ENCODE data around the gene GTF2E1.
"Not testable (repeated sequence)": the region's sequence is repeated elsewhere in the genome, so short reads cannot be mapped to it uniquely, and the experiment has no call there.

The GTF2E1 gene

DNA sequence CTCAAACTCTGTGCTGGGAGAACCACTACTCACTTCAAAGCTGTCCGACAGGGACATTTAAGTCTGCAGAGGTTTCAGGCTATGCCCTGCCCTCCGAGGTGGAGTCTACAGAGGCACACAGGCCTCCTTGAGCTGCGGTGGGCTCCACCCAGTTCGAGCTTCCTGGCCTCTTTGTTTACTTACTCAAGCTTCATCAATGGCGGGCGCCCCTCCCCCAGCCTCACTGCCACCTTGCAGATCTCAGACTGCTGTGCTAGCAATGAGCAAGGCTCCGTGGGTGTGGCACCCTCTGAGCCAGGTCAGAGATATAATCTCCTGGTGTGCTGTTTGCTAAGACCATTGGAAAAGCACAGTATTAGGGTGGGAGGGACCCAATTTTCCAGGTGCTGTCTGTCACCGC is 4.5 kb upstream of the GTF2E1 start:
- not testable (repeated sequence) for DNase-seq (ENCODE audit: low spot score in 2 of 2); H3K4me3 Mint-ChIP-seq; H3K27me3 Mint-ChIP-seq; ATAC-seq (replicated peaks; ENCODE audit: extremely low read depth, poor library complexity, severe bottlenecking); H3K9me3 Mint-ChIP-seq; H3K27ac Mint-ChIP-seq (ENCODE audit: low read depth)
- Mint-ChIP-seq H3K4me1 (peaks cover 14% of the 10 kb centered on the region), H3K36me3 (ENCODE audit: insufficient read depth) (peaks cover 14% of the 10 kb centered on the region)

DNA sequence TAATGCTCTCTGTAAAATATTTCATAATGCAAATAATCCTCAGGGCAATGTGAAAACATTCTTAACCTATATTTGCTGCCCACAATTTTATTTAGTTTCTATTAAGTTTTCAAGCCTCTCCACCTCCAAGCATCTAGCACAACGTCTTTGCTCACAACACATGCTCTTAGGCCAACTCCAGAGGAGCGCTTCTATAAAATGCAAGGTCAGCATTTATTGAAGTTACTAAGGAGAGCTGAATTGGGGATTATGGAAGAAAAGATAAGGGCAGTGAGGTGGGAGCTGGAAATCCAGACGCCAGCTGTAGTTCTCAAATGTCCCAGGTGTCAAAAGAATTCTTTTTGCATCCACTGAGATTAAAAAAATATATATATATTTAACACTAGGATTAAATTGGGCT is 1.2 kb upstream of the GTF2E1 start:
- ATAC-seq (replicated peaks; ENCODE audit: extremely low read depth, poor library complexity, severe bottlenecking) = no peak
- Mint-ChIP-seq H3K9me3 (peaks cover 6% of the 10 kb centered on the region), H3K4me3 (peak overlapping the region; percentile 91), H3K27me3 (no peaks in the 10 kb centered on the region), H3K27ac (ENCODE audit: low read depth) (peak overlapping the region; percentile 99), H3K36me3 (ENCODE audit: insufficient read depth) (peaks cover 16% of the 10 kb centered on the region), H3K4me1 (peaks cover 39% of the 10 kb centered on the region)
- DNase-seq (ENCODE audit: low spot score in 2 of 2) = no peak

DNA sequence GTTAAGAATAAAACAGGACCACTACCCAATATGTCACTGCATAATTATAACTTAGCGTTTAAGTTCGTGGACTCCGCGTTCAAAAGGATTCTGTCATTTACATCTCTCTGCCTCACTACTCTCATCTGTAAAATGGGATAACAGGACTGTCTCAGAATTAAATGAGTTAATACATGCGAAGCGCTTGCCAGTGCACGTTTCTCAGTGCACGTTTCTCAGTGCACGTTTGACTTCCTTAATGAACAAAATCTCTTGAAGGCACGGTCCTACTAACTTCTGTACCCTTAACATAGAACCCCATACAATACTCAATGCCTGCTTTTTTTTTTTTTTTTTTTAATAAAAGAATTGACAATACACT is 727 bp upstream of the GTF2E1 start:
- peaks cover 16% of the 10 kb centered on the region for H3K36me3 Mint-ChIP-seq (ENCODE audit: insufficient read depth)
- peaks cover 6% of the 10 kb centered on the region for H3K9me3 Mint-ChIP-seq
- H3K4me3 Mint-ChIP-seq = peak overlapping the region; percentile 91
- ATAC-seq (replicated peaks; ENCODE audit: extremely low read depth, poor library complexity, severe bottlenecking) (peak; percentile 33), DNase-seq (ENCODE audit: low spot score in 2 of 2) (peak in 1 of 2 donors; percentile 17)
- peak overlapping the region; percentile 99 for H3K27ac Mint-ChIP-seq (ENCODE audit: low read depth)
- H3K27me3 Mint-ChIP-seq = no peaks in the 10 kb centered on the region
- peaks cover 39% of the 10 kb centered on the region for H3K4me1 Mint-ChIP-seq

DNA sequence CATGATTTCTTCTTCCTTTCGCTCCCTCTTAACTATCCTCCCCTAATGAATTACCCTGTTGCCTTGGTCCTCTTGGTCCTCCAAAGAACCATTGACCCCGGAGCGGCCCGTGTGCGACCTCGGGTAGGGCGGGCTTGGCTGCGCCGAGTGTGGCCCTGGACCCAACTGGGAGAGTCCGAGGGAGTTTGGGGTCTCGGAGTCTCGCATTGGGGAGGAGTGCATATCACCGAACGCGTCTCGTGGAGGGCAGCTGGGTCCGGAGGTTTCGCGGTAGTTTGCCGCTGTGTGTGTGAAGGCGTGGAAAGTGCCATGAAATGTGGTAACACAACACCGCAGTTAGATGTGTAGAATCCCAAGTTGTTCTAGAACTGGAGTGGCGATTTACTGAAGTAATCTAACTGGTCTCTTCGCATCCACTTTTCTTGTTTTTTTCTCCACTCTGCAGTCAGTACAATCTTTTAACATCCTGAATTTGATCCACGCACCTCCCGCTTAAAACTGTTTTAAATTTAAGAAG is 363 bp downstream of the GTF2E1 start:
- DNase-seq (ENCODE audit: low spot score in 2 of 2) (no peak), ATAC-seq (replicated peaks; ENCODE audit: extremely low read depth, poor library complexity, severe bottlenecking) (peak; percentile 8)
- Mint-ChIP-seq H3K4me3 (peak overlapping the region; percentile 91), H3K27me3 (no peaks in the 10 kb centered on the region), H3K36me3 (ENCODE audit: insufficient read depth) (peaks cover 16% of the 10 kb centered on the region), H3K9me3 (no peaks in the 10 kb centered on the region), H3K4me1 (peaks cover 39% of the 10 kb centered on the region), H3K27ac (ENCODE audit: low read depth) (peak overlapping the region; percentile 99)

DNA sequence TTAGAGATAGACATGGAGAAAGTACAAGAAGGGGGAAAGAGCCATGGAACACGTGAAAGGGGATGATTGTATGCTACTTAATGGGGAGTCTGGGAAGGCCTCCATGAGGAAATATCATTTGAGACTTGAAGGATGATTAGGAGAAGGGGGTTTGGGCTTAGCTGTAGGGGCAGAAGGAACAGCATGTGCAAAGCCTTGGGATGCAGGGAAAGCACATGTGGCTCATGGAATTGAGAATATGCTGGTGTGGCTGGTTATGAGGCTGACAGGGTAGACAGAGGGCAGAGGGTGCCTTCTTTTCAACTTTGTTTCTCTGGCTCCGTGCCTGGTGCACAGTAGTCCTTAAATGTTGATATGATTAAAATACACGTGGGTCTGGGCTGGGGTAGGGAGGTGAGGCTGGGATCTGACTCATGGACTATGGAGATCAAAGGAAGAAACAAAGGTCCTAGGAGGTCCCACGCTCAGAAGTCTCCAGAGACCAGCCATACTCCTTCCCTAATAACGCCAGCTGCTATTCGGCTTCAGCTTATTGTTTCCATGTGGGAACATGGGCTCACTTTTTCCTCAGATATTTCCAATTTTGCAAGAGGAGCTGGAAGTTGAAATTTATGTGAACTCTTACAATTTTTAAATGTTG is 1.1 kb downstream of the GTF2E1 start:
- Mint-ChIP-seq H3K36me3 (ENCODE audit: insufficient read depth) (peaks cover 16% of the 10 kb centered on the region), H3K27ac (ENCODE audit: low read depth) (peak overlapping the region; percentile 99), H3K9me3 (no peaks in the 10 kb centered on the region), H3K4me1 (peaks cover 39% of the 10 kb centered on the region), H3K27me3 (no peaks in the 10 kb centered on the region), H3K4me3 (peak overlapping the region; percentile 91)
- DNase-seq (ENCODE audit: low spot score in 2 of 2) = no peak
- no peak for ATAC-seq (replicated peaks; ENCODE audit: extremely low read depth, poor library complexity, severe bottlenecking)

DNA sequence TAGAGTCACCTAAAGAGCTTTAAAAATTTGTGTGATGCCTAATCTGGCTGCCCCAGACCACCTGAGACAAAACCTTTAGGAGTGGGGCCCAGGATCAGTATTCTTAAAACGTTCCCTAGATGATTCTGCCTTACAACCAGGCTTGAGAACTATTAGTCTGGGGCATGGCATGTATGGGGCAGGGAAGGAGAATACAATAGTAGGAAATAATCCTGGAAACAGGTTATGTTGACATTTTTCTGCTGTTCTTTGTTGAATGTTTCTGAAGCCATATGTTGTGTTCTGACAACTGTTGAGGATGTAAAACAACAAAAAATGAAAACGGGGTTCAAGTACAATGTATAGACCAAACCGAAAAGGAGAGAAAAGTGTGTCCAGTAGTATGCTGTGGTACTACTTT is 2.9 kb downstream of the GTF2E1 start:
- Mint-ChIP-seq H3K9me3 (no peaks in the 10 kb centered on the region), H3K36me3 (ENCODE audit: insufficient read depth) (peaks cover 15% of the 10 kb centered on the region), H3K4me3 (no peak overlapping the region), H3K27ac (ENCODE audit: low read depth) (no peak overlapping the region), H3K4me1 (peaks cover 42% of the 10 kb centered on the region), H3K27me3 (no peaks in the 10 kb centered on the region)
- DNase-seq (ENCODE audit: low spot score in 2 of 2) (no peak), ATAC-seq (replicated peaks; ENCODE audit: extremely low read depth, poor library complexity, severe bottlenecking) (no peak)

DNA sequence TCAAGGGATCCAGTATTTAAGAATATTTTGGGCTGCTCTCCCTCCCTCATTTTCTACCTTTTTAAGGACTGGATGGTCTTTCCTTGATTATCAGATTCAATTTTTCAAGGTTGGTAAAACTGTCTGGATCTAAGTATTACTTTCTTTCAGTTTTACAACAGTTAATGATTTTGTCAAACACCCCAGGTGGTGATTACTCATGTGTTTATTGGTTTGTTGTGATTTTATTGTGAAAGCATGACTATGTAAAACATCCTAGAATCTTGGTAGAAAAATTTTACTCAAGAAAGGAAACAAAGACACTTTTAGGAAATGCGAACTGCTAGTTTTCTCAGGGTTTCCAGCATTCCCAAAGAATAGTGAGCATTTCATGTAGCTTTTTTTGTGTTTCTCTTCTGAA is 7.3 kb downstream of the GTF2E1 start:
- Mint-ChIP-seq H3K27ac (ENCODE audit: low read depth) (no peak overlapping the region), H3K27me3 (no peaks in the 10 kb centered on the region), H3K9me3 (no peaks in the 10 kb centered on the region), H3K36me3 (ENCODE audit: insufficient read depth) (peaks cover 11% of the 10 kb centered on the region), H3K4me3 (no peak overlapping the region), H3K4me1 (peaks cover 29% of the 10 kb centered on the region)
- DNase-seq (ENCODE audit: low spot score in 2 of 2) = no peak
- no peak for ATAC-seq (replicated peaks; ENCODE audit: extremely low read depth, poor library complexity, severe bottlenecking)

DNA sequence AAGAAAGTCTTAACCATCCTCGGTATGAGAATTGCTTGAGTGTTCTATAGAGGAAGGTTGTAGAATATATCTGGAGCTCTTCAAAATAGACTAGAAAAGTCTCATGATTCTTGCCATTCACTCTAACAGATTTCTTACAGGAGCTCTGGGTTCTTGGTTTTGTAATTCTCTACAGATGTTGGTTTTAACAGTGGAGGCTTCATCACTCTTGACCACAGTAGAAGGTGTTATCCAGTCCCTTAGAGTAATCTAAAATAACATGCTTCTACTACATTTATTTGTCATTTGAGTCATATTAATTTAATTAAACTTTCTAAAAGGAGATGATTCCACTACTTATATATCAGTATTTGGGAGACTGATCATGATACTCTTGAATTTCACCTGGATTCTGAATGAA is 9.7 kb downstream of the GTF2E1 start:
- peaks cover 26% of the 10 kb centered on the region for H3K4me1 Mint-ChIP-seq
- DNase-seq (ENCODE audit: low spot score in 2 of 2) = no peak
- peaks cover 15% of the 10 kb centered on the region for H3K36me3 Mint-ChIP-seq (ENCODE audit: insufficient read depth)
- no peaks in the 10 kb centered on the region for H3K9me3 Mint-ChIP-seq
- ATAC-seq (replicated peaks; ENCODE audit: extremely low read depth, poor library complexity, severe bottlenecking) = no peak
- no peaks in the 10 kb centered on the region for H3K27me3 Mint-ChIP-seq
- H3K4me3 Mint-ChIP-seq = no peak overlapping the region
- peak overlapping the region; percentile 76 for H3K27ac Mint-ChIP-seq (ENCODE audit: low read depth)

DNA sequence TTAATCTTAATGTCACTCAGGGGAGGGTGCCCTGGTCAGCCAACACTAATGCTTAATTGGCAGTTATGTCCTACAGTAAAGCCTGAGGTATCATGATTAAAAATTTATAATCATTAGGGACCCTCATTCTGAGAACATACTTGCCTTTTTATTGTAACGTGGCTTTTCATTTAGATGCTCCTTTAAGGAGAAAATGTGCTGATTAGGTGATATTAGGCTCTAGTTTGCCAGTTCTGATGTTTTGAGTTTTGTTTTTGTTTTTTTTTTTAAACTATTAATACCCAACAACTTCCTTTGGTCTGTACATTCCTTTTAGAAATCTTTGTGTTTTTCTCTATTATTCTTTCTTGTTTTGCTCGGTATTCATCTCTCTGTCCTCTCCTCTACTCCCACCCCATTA is 10.3 kb downstream of the GTF2E1 start:
- ATAC-seq (replicated peaks; ENCODE audit: extremely low read depth, poor library complexity, severe bottlenecking) (no peak), DNase-seq (ENCODE audit: low spot score in 2 of 2) (no peak)
- Mint-ChIP-seq H3K27me3 (no peaks in the 10 kb centered on the region), H3K4me3 (no peak overlapping the region), H3K9me3 (no peaks in the 10 kb centered on the region), H3K4me1 (peaks cover 27% of the 10 kb centered on the region), H3K27ac (ENCODE audit: low read depth) (peak overlapping the region; percentile 76), H3K36me3 (ENCODE audit: insufficient read depth) (peaks cover 15% of the 10 kb centered on the region)

DNA sequence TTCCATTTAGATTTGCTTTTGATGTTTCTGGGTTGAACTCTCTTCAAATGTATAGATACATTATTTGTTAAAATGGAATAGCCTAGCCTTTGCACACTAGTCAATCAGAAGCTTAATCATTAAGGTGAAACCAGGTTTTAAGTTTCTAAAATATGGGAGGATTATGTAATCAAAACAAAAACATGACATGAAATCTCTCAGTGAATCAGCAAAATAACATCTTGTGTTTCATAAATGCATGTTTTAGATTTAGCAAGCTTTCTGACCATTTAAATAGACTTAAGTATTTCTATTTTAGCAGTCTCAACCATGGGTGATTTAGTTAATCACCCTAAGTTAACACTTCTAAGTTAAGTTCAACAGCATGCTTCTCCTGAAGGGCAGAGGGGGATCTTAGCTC is 11.3 kb downstream of the GTF2E1 start:
- ATAC-seq (replicated peaks; ENCODE audit: extremely low read depth, poor library complexity, severe bottlenecking) = no peak
- H3K9me3 Mint-ChIP-seq = no peaks in the 10 kb centered on the region
- no peaks in the 10 kb centered on the region for H3K27me3 Mint-ChIP-seq
- H3K4me1 Mint-ChIP-seq = peaks cover 32% of the 10 kb centered on the region
- no peak overlapping the region for H3K27ac Mint-ChIP-seq (ENCODE audit: low read depth)
- no peak overlapping the region for H3K4me3 Mint-ChIP-seq
- DNase-seq (ENCODE audit: low spot score in 2 of 2) = no peak
- peaks cover 15% of the 10 kb centered on the region for H3K36me3 Mint-ChIP-seq (ENCODE audit: insufficient read depth)

DNA sequence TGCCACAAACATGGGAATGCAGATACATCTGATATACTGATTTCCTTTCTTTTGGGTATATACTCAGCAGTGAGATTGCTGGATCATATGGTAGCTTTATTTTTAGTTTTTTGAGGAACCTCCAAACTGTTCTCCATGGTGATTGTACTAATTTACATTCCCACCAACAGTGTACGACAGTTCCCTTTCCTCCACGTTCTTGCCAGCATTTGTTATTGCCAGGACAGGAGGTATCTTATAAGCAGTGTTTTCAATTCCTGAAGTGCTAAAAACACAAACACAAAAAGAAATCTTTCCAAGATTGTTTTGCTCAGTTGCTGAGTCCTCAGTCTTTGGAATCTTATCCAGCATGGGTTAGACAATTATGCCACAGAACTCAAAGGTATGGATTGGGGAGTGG is 13.5 kb downstream of the GTF2E1 start:
- no peak overlapping the region for H3K27ac Mint-ChIP-seq (ENCODE audit: low read depth)
- peaks cover 50% of the 10 kb centered on the region for H3K4me1 Mint-ChIP-seq
- H3K9me3 Mint-ChIP-seq = no peaks in the 10 kb centered on the region
- H3K4me3 Mint-ChIP-seq = no peak overlapping the region
- ATAC-seq (replicated peaks; ENCODE audit: extremely low read depth, poor library complexity, severe bottlenecking) (no peak), DNase-seq (ENCODE audit: low spot score in 2 of 2) (no peak)
- H3K36me3 Mint-ChIP-seq (ENCODE audit: insufficient read depth) = peaks cover 15% of the 10 kb centered on the region
- no peaks in the 10 kb centered on the region for H3K27me3 Mint-ChIP-seq

DNA sequence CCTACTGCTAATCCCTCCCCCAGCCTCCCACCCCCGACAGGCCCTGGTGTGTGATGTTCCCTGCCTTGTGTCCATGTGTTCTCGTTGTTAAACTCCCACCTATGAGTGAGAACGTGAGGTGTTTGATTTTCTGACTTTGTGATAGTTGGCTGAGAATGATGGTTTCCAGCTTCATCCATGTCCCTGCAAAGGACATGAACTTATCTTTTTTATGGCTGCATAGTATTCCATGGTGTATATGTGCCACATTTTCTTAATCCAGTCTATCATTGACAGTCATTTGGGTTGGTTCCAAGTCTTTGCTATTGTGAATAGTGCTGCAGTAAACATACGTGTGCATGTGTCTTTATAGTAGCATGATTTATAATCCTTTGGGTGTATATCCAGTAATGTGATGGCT is 16.0 kb downstream of the GTF2E1 start:
- peaks cover 56% of the 10 kb centered on the region for H3K4me1 Mint-ChIP-seq
- H3K4me3 Mint-ChIP-seq; ATAC-seq (replicated peaks; ENCODE audit: extremely low read depth, poor library complexity, severe bottlenecking); H3K36me3 Mint-ChIP-seq (ENCODE audit: insufficient read depth); H3K27me3 Mint-ChIP-seq; H3K27ac Mint-ChIP-seq (ENCODE audit: low read depth); DNase-seq (ENCODE audit: low spot score in 2 of 2); H3K9me3 Mint-ChIP-seq: not testable (repeated sequence)

DNA sequence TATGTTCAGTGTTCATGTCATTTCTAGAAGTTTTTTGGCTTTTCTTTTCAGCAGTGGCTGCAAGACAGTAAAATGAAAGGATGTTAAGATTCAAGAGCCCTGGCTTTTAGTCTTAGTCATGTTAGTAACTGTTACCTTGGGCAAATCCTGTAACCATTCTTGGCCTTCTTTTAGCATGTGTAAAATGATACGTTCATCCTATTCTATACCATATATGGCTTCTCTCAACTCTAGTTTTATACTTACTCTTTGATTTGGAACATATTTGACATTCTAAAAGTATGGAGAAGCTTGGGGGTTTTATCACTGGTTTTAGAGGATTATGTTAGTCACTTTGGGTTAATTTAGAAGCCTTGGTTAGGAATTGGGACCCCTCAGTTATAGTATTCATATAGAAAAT is 20.1 kb downstream of the GTF2E1 start:
- no peak for ATAC-seq (replicated peaks; ENCODE audit: extremely low read depth, poor library complexity, severe bottlenecking)
- no peaks in the 10 kb centered on the region for H3K9me3 Mint-ChIP-seq
- no peak overlapping the region for H3K4me3 Mint-ChIP-seq
- H3K27ac Mint-ChIP-seq (ENCODE audit: low read depth) = no peak overlapping the region
- no peaks in the 10 kb centered on the region for H3K27me3 Mint-ChIP-seq
- peaks cover 69% of the 10 kb centered on the region for H3K4me1 Mint-ChIP-seq
- peaks cover 5% of the 10 kb centered on the region for H3K36me3 Mint-ChIP-seq (ENCODE audit: insufficient read depth)
- DNase-seq (ENCODE audit: low spot score in 2 of 2) = no peak
